MM.1S (cell line): ENCODE data around the gene SPAG16.

ENCODE experiments used
- EZH2 ChIP-seq: fragments of 300-600 bp; sonication (generic); optimal IDR thresholded peaks from 2 replicates; pipeline ENCODE3; 2017; ENCODE audit warnings: low read depth, mild to moderate bottlenecking, antibody characterized with exemption, low read length, mixed read lengths
- EZH2phosphoT487 ChIP-seq: fragments of 300-600 bp; sonication (generic); IDR thresholded peaks from 2 replicates; pipeline ENCODE4 v1.6.1; 2018; ENCODE audit warnings: antibody characterized with exemption, low read length
- TF ChIP-seq, protein P1 (sequence below): fragments of 300-600 bp; sonication (generic); IDR thresholded peaks from 2 replicates; pipeline ENCODE4 v1.5.1; 2016; ENCODE audit warnings: antibody characterized with exemption, low read length, mixed read lengths

DNA sequence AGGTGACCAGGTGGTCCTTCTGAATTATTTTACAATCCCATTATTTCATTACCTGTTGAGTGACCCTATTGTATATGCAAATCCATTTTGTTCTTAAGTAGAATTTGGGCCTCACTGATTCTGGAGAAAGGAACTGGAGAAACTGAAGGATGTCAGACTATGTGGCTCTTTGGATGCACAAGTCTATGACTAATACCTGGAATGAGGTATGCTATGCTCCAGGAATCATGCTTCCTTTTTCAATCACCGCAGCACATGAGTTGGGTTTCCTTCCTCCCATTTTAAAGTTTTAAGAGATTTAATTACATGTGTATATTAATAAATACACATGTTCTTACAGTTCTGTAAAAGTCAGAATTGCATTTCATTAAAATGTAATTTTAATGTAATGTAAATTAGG is 872.7 kb downstream of the SPAG16 start:
- no peak for TF ChIP-seq EZH2
- TF ChIP-seq, protein P1, sequence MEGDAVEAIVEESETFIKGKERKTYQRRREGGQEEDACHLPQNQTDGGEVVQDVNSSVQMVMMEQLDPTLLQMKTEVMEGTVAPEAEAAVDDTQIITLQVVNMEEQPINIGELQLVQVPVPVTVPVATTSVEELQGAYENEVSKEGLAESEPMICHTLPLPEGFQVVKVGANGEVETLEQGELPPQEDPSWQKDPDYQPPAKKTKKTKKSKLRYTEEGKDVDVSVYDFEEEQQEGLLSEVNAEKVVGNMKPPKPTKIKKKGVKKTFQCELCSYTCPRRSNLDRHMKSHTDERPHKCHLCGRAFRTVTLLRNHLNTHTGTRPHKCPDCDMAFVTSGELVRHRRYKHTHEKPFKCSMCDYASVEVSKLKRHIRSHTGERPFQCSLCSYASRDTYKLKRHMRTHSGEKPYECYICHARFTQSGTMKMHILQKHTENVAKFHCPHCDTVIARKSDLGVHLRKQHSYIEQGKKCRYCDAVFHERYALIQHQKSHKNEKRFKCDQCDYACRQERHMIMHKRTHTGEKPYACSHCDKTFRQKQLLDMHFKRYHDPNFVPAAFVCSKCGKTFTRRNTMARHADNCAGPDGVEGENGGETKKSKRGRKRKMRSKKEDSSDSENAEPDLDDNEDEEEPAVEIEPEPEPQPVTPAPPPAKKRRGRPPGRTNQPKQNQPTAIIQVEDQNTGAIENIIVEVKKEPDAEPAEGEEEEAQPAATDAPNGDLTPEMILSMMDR, result no peak
- no peak for TF ChIP-seq EZH2phosphoT487
